Endothelial cell of umbilical vein (primary cell): ENCODE results near the gene LSR.

Experiments
- GATA2 ChIP-seq: IDR thresholded peaks from 2 replicates; pipeline ENCODE4 v1.7.0; 2011; ENCODE audit warnings: low read depth, mild to moderate bottlenecking, moderate library complexity, mixed read lengths, low read length; ENCODE audit not compliant: insufficient read length, insufficient read depth
- MAX ChIP-seq: IDR thresholded peaks from 2 replicates; pipeline ENCODE4 v1.6.1; 2011; ENCODE audit not compliant: insufficient read depth, insufficient read length
- POLR2A ChIP-seq: IDR thresholded peaks from 2 replicates; pipeline ENCODE4 v1.6.1; 2012; ENCODE audit warnings: low read depth, mild to moderate bottlenecking, control low read depth, low read length
- TF ChIP-seq, protein P1 (sequence below), 2 donors: IDR thresholded peaks; 1 replicate in 1 of 2; 2 replicates in 1 of 2; pipeline ENCODE4 v1.5.1; 2011; ENCODE audit warnings: low read length in 2 of 2, mild to moderate bottlenecking in 2 of 2, moderate library complexity in 2 of 2, control low read depth in 1 of 2, inconsistent platforms in 1 of 2, low read depth in 1 of 2; ENCODE audit not compliant: insufficient read depth in 1 of 2; ENCODE audit errors: extremely low read depth in 1 of 2

DNA sequence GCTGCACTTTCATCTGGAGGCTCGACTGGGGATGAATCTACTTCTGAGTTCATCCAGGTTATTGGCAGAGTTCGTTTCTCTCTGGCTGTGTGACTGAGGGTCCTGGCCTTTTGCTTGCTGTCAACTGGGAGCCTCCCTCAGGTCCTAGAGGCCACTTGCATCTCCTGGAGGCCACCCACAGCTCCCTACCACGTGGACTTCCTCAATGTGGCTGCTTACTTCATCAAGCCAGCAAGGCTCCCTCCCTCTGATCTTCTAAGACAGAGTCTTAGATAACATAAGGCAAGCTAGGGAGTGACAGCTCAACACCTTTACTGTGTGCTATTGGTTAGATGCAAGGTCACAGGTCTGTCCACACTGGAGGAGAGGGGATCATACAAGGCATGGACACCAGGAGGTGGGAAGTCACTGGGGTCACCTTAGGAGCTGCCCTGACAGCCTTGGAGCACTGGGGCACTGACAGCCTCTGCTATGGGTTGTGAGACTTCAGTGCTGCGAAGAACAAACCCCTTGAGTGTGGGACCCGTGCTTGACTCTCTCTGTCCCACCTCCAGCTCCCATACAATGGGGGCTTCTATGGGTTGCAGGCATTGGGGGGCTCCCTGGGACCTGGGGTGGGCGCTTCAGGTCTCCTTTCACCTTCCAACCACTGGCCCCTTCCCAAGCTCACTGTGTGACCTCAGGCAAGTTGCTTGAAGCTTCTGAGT is 25.6 kb upstream of the LSR start:
- TF ChIP-seq MAX (no peak), POLR2A (no peak), GATA2 (no peak)
- TF ChIP-seq, protein P1, sequence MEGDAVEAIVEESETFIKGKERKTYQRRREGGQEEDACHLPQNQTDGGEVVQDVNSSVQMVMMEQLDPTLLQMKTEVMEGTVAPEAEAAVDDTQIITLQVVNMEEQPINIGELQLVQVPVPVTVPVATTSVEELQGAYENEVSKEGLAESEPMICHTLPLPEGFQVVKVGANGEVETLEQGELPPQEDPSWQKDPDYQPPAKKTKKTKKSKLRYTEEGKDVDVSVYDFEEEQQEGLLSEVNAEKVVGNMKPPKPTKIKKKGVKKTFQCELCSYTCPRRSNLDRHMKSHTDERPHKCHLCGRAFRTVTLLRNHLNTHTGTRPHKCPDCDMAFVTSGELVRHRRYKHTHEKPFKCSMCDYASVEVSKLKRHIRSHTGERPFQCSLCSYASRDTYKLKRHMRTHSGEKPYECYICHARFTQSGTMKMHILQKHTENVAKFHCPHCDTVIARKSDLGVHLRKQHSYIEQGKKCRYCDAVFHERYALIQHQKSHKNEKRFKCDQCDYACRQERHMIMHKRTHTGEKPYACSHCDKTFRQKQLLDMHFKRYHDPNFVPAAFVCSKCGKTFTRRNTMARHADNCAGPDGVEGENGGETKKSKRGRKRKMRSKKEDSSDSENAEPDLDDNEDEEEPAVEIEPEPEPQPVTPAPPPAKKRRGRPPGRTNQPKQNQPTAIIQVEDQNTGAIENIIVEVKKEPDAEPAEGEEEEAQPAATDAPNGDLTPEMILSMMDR (IDR thresholded peaks at IDR 0.05; ENCODE audit: extremely low read depth in 1 of 2, insufficient read depth in 1 of 2, low read depth in 1 of 2, low read length in 2 of 2): no peak
